GM12865 (cell line): ENCODE measurements around the gene KDF1.

Experiments
- DNase-seq: peaks from one replicate; pipeline ENCODE4 v3.0.0; 2010; ENCODE audit warnings: low read depth
- H3K4me3 ChIP-seq: 2 replicates; pipeline ENCODE4 v1.5.1; 2011; ENCODE audit warnings: mild to moderate bottlenecking, low read depth, low read length, control low read depth
- CTCF ChIP-seq: IDR thresholded peaks from 2 replicates; pipeline ENCODE4 v1.5.1; 2011; ENCODE audit warnings: low read length, control low read depth, low read depth, inconsistent platforms; ENCODE audit not compliant: insufficient read depth; ENCODE audit errors: missing control alignments

The KDF1 gene

DNA sequence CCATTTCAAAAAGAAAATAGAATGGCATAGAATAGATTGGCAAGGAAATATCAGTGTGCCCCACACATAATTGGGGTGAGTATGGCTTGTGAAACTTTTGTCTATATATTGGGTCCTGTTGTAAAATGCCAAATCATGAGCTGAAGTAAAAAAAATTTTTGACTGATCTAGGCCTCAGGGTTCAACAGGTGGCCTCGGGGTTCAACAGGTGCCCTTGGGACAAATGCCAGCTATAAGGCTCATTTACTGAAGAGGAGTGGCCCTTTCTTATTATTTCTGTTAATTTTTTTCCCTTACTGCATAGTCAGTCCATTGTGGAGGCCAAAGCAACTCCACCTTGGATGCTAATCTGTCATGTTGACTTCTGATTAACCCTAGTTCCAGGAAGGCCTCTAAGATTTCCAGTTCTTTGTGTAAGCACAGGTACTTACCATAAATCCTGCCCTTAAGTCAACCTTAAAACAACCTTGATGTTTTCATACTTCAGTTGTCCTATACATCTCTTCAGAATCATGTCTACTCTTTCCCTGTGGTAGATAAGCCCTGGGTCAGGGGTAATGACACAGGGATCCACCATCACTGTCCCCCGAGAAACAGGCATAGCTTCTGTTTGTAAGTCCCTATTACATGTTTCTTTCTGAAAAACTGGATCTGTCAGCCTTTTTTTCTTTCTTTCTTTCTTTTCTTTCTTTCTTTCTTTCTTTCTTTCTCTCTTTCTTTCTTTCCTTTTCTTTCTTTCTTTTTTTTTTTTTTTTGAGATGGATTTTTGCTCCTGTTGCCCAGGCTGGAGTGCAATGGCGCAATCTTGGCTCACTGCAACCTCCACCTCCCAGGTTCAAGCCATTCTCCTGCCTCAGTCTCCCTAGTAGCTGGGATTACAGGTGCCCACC lies 16.6 kb upstream of the KDF1 start:
- TF ChIP-seq CTCF: no peak
- no peak overlapping the region for H3K4me3 ChIP-seq

GRCh38 chr1:26972821-26973220 lies 12.6 kb upstream of the KDF1 start:
- H3K4me3 ChIP-seq: no peak overlapping the region
- TF ChIP-seq CTCF: no peak
- no peak for DNase-seq

More for the DNA sequence above, 16.6 kb upstream of the KDF1 start:
- no peak for DNase-seq

GRCh38 chr1:26972390-26972789 lies 12.1 kb upstream of the KDF1 start:
- no peak overlapping the region for H3K4me3 ChIP-seq
- no peak for TF ChIP-seq CTCF
- no peak for DNase-seq

DNA sequence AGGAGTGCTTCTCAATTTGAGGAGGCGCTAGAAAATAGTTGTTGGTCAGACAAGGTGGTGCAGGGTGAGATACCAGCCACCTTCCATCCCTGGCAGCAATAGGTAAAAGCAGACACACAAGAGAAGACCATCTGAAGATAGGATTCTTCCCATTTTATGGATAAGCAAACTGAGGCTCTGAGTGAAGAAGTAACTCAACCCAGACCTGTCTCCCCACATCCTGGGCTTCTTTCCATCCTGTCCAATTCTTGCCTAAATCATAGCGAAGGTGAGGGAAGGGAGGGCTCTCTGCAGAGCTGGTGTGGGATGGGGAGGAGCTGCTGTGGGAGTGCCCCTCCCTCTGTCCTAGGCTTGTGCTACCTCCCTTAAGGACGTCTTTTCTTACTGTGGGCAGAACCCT lies 11.3 kb upstream of the KDF1 start:
- DNase-seq: no peak
- no peak for TF ChIP-seq CTCF
- no peak overlapping the region for H3K4me3 ChIP-seq

DNA sequence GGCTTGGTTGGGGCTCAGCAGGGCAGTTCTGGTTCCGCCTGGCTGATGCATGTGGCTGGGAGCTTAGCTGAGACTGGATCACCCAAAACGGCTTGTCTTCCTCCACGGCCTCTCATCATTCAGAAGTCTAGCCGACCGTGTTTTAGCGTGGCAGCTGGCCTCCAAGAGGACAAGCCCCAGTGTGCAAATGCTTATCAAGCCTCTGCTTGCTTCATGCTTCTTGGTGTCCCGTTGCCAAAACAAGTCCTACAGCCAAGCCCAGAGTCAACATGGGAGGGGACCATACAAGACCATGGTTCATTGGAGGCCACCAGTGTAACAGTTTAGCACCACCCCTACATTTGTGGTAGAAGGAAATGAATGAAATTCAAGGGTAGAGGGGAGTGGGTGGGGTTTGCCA lies 10.5 kb upstream of the KDF1 start:
- no peak for TF ChIP-seq CTCF
- DNase-seq: no peak
- no peak overlapping the region for H3K4me3 ChIP-seq

- no peak for DNase-seq
- no peak for TF ChIP-seq CTCF
- no peak overlapping the region for H3K4me3 ChIP-seq
Observed at GRCh38 chr1:26965628-26966027, 5.4 kb upstream of the KDF1 start.

DNA sequence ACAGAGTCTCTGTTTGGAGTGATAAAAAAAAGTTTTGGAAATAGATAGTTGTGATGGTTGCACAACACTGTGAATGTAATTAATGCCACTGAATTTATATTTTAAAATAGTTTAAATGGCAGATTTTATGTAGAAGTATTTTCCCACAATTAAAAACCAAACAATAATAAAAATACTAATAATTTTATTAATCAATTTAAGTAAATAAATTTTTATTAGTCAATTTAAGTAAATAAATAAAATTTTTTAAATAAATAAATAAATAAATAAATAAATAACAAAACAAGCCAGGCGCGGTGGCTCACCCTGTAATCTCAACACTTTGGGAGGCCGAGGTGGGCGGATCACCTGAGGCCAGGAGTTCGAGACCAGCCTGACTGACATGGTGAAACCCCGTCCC lies 4.9 kb upstream of the KDF1 start:
- no peak for TF ChIP-seq CTCF
- DNase-seq: no peak
- H3K4me3 ChIP-seq: no peak overlapping the region
